ENCODE results near the gene NUP210. TPM values are rescaled to one million over a fixed set of nuclear protein-coding genes. Genes with fewer than 3 reads are reported as not detected.

Gene NUP210
- polyA plus RNA-seq, 1 of the 3 experiments (the other 2 are of a cell fraction), result 1.8 TPM

GRCh38 chr3:13280122-13280790 lies 139.9 kb downstream of the NUP210 start:
- H3K9me3 ChIP-seq, result peaks cover 8% of the 10 kb centered on the region; the same call in 1 of the 2 replicates
- POLR2A ChIA-PET, result no interaction called here
- DNase-seq, result no peak
- H3K27ac ChIP-seq (ENCODE audit: low read depth in 2 of 2, low read length in 1 of 2), result no peak overlapping the region
- CTCF ChIA-PET, result interaction anchor here (0.6 to 1.5 kb wide), 2 partner anchors 25 to 79 kb away, joined by 4 to 5 read pairs; no protein-coding TSS in a partner anchor
- no peak overlapping the region for H3K4me2 ChIP-seq
- no peaks in the 10 kb centered on the region for H4K20me1 ChIP-seq (ENCODE audit: insufficient read depth)
- no peaks in the 10 kb centered on the region for H3K36me3 ChIP-seq (replicated peaks in 1 of 2; ENCODE audit: control insufficient read depth in 1 of 2, insufficient read depth in 2 of 2, low read length in 1 of 2)
- TF ChIP-seq GABPA (IDR thresholded peaks at IDR 0.05; ENCODE audit: low read depth) (no peak), EP300 (IDR thresholded peaks at IDR 0.05; ENCODE audit: borderline replicate concordance in 1 of 2, low read depth in 1 of 2, low read length in 1 of 2) (no peak), USF2 (IDR thresholded peaks at IDR 0.05; ENCODE audit: borderline replicate concordance, low read depth, low read length) (no peak), FOXJ3 (CRISPR knock-in tag; IDR thresholded peaks at IDR 0.05) (no peak), MEF2A (IDR thresholded peaks at IDR 0.05; ENCODE audit: borderline replicate concordance, low read depth) (no peak), TAF1 (IDR thresholded peaks at IDR 0.05; ENCODE audit: borderline replicate concordance, low read depth, low read length) (no peak), POLR2AphosphoS5 (IDR thresholded peaks at IDR 0.05; ENCODE audit: low read depth, low read length) (no peak), MAX (IDR thresholded peaks at IDR 0.05; ENCODE audit: low read depth) (no peak), SIN3A (IDR thresholded peaks at IDR 0.05; ENCODE audit: borderline replicate concordance, low read depth, low read length) (no peak), JUND (IDR thresholded peaks at IDR 0.05) (no peak), ZBTB33 (IDR thresholded peaks at IDR 0.05; ENCODE audit: borderline replicate concordance, low read depth) (no peak), EZH2phosphoT487 (IDR thresholded peaks at IDR 0.05; ENCODE audit: borderline replicate concordance, low read depth) (no peak), CHD2 (IDR thresholded peaks at IDR 0.05; ENCODE audit: low read length, partially characterized antibody) (no peak), REST (IDR thresholded peaks at IDR 0.05; ENCODE audit: low read depth, low read length) (no peak)
- TF ChIP-seq, protein P1, sequence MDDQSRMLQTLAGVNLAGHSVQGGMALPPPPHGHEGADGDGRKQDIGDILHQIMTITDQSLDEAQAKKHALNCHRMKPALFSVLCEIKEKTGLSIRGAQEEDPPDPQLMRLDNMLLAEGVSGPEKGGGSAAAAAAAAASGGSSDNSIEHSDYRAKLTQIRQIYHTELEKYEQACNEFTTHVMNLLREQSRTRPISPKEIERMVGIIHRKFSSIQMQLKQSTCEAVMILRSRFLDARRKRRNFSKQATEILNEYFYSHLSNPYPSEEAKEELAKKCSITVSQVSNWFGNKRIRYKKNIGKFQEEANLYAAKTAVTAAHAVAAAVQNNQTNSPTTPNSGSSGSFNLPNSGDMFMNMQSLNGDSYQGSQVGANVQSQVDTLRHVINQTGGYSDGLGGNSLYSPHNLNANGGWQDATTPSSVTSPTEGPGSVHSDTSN (IDR thresholded peaks at IDR 0.05), result no peak
- no peak overlapping the region for H3K4me3 ChIP-seq (ENCODE audit: low read depth in 2 of 2, low read length in 1 of 2)
- no peak overlapping the region for H2AFZ ChIP-seq (ENCODE audit: low read depth)
- no peaks in the 10 kb centered on the region for H3K79me2 ChIP-seq (ENCODE audit: insufficient read depth)
- 56% methylated on average over 4 of the region's 8 CpGs for WGBS (ENCODE audit: low lambda C conversion rate)
- peaks cover 0 to 7% of the 10 kb centered on the region in 2 experiments; a peak in 2 of 4 replicates for H3K4me1 ChIP-seq (ENCODE audit: control insufficient read depth in 1 of 2, insufficient read depth in 2 of 2, low read depth in 1 of 2, low read length in 1 of 2)
- H3K9ac ChIP-seq, result no peak overlapping the region
- peaks cover 10% of the 10 kb centered on the region for H3K27me3 ChIP-seq (ENCODE audit: insufficient read depth)
- H3F3A ChIP-seq (replicated peaks; ENCODE audit: insufficient read depth), result no peaks in the 10 kb centered on the region
- no peaks in the 10 kb centered on the region for H3K9me2 ChIP-seq

Measured in SK-N-SH (cell line).